ENCODE data around the gene AP3S2.

DNA sequence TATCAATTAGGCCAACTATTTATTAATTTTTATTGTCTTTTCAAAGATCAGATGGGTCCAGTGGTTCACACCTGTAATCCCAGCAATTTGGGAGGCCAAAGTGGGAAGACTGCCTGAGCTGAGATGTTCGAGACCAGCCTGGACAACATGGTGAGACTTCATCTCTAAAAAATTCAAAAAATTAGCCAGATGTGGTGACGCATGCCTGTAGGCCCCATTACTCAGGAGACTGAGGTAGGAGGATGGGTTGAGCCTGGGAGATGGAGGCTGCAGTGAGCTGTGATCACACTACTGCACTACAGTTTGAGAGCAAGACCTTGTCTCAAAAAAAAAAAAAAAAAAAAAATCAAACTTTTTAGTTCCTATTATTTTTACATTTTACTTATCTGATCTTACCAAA lies 8.2 kb downstream of the AP3S2 start:
- no peak for TF ChIP-seq POLR2A (IDR thresholded peaks at IDR 0.05)
- TF ChIP-seq, protein P1, sequence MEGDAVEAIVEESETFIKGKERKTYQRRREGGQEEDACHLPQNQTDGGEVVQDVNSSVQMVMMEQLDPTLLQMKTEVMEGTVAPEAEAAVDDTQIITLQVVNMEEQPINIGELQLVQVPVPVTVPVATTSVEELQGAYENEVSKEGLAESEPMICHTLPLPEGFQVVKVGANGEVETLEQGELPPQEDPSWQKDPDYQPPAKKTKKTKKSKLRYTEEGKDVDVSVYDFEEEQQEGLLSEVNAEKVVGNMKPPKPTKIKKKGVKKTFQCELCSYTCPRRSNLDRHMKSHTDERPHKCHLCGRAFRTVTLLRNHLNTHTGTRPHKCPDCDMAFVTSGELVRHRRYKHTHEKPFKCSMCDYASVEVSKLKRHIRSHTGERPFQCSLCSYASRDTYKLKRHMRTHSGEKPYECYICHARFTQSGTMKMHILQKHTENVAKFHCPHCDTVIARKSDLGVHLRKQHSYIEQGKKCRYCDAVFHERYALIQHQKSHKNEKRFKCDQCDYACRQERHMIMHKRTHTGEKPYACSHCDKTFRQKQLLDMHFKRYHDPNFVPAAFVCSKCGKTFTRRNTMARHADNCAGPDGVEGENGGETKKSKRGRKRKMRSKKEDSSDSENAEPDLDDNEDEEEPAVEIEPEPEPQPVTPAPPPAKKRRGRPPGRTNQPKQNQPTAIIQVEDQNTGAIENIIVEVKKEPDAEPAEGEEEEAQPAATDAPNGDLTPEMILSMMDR (IDR thresholded peaks at IDR 0.05), result no peak
